ENCODE results near the gene FRY.

DNA sequence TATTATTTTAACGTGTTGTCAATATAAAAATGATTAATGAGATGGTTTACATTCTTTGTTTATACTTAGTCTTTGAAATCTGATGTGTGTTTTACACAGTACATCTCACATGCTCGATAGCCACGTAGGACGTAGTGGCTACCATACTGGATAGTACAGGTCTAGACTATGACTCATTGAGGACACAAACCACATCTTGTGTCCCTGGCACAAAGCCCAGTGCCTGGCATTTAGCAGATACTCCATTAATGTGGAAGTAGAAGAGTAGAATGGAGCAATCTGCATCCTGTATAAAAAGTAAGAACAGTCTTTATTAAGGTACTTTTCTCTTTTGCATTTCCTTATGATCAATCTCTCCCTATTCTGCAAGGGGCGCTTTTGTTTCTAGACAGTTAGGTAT is 49.0 kb upstream of the FRY start:
- TF ChIP-seq FOXA1 (IDR thresholded peaks at IDR 0.05) (no peak), SP1 (IDR thresholded peaks at IDR 0.05) (no peak), NFRKB (IDR thresholded peaks at IDR 0.05) (no peak), FOXK2 (IDR thresholded peaks at IDR 0.05) (no peak), ELF4 (IDR thresholded peaks at IDR 0.05) (no peak)
- TF ChIP-seq, protein P1, sequence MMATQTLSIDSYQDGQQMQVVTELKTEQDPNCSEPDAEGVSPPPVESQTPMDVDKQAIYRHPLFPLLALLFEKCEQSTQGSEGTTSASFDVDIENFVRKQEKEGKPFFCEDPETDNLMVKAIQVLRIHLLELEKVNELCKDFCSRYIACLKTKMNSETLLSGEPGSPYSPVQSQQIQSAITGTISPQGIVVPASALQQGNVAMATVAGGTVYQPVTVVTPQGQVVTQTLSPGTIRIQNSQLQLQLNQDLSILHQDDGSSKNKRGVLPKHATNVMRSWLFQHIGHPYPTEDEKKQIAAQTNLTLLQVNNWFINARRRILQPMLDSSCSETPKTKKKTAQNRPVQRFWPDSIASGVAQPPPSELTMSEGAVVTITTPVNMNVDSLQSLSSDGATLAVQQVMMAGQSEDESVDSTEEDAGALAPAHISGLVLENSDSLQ (IDR thresholded peaks at IDR 0.05) = no peak
